ENCODE data around the gene TMEM212. TPM values are rescaled to one million over a fixed set of nuclear protein-coding genes. Genes with fewer than 3 reads are reported as not detected.

TMEM212 gene
- total and polyA plus RNA-seq, 2 of the 13 experiments (the other 11 are each of a cell fraction or from before 2014, with no cell fraction given) = not detected

DNA sequence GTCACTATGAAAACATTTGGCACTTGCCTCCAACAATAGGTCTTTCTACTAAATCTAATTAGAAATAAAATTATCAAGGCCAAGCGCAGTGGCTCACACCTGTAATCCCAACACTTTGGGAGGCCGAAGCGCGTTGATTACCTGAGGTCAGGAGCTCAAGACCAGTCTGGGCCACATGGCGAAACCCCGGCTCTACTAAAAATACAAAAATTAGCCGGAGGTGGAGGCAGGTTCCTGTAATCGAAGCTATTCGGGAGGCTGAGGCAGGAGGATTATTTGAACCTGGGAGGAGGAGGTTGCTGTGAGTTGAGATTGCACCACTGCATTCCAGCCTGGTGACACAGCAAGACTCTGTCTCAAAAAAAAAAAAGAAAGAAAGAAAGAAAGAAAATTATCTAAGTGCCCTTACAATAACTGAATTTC is 31.2 kb upstream of the TMEM212 start (continued):
- TF ChIP-seq, protein P1, sequence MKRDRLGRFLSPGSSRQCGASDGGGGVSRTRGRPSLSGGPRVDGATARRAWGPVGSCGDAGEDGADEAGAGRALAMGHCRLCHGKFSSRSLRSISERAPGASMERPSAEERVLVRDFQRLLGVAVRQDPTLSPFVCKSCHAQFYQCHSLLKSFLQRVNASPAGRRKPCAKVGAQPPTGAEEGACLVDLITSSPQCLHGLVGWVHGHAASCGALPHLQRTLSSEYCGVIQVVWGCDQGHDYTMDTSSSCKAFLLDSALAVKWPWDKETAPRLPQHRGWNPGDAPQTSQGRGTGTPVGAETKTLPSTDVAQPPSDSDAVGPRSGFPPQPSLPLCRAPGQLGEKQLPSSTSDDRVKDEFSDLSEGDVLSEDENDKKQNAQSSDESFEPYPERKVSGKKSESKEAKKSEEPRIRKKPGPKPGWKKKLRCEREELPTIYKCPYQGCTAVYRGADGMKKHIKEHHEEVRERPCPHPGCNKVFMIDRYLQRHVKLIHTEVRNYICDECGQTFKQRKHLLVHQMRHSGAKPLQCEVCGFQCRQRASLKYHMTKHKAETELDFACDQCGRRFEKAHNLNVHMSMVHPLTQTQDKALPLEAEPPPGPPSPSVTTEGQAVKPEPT (CRISPR knock-in tag; IDR thresholded peaks at IDR 0.05; ENCODE audit: low read depth) = no peak
- TF ChIP-seq POGZ (CRISPR knock-in tag; IDR thresholded peaks at IDR 0.05) (peak; percentile 50), TEAD3 (CRISPR knock-in tag; optimal IDR thresholded peaks at IDR 0.05; ENCODE audit: borderline replicate concordance) (peak; percentile 91), ZNF432 (CRISPR knock-in tag; IDR thresholded peaks at IDR 0.05; ENCODE audit: borderline replicate concordance) (no peak), HNRNPL (IDR thresholded peaks at IDR 0.05; ENCODE audit: low read depth, low read length) (no peak), ZSCAN30 (CRISPR knock-in tag; IDR thresholded peaks at IDR 0.05) (no peak), ZNF775 (CRISPR knock-in tag; IDR thresholded peaks at IDR 0.05; ENCODE audit: borderline replicate concordance) (no peak), ZFP36 (IDR thresholded peaks at IDR 0.05; ENCODE audit: borderline replicate concordance, low read depth, low read length, partially characterized antibody) (no peak), ZNF652 (CRISPR knock-in tag; IDR thresholded peaks at IDR 0.05; ENCODE audit: borderline replicate concordance, low read depth) (no peak), ZNF569 (CRISPR knock-in tag; IDR thresholded peaks at IDR 0.05; ENCODE audit: borderline replicate concordance) (no peak), ZMYM3 (CRISPR knock-in tag; IDR thresholded peaks at IDR 0.05) (peak; percentile 76; the same call in 1 of the 2 replicates), CEBPG (CRISPR knock-in tag; IDR thresholded peaks at IDR 0.05) (peak; percentile 41), MYNN (CRISPR knock-in tag; IDR thresholded peaks at IDR 0.05; ENCODE audit: low read depth) (no peak), FOSL2 (CRISPR knock-in tag; IDR thresholded peaks at IDR 0.05) (peak; percentile 85), POLR2AphosphoS5 (IDR thresholded peaks at IDR 0.05; ENCODE audit: low read depth, low read length) (no peak), POLR2G (IDR thresholded peaks at IDR 0.05; ENCODE audit: low read depth, low read length) (no peak), CHD4 (IDR thresholded peaks at IDR 0.05; ENCODE audit: borderline replicate concordance, low read length) (peak; percentile 29; the same call in 1 of the 2 replicates), ZFAT (CRISPR knock-in tag; conservative IDR thresholded peaks at IDR 0.05) (no peak), THYN1 (CRISPR knock-in tag; IDR thresholded peaks at IDR 0.05; ENCODE audit: borderline replicate concordance, low read depth) (no peak), SOX6 (IDR thresholded peaks at IDR 0.05) (no peak), SOX6 (CRISPR knock-in tag; IDR thresholded peaks at IDR 0.05) (0 out of 2 replicates have a peak, but pooled peaks have one; percentile 8), NFIC (IDR thresholded peaks at IDR 0.05; ENCODE audit: low read length) (no peak), POLR2A (IDR thresholded peaks at IDR 0.05; ENCODE audit: insufficient read depth in 1 of 2, low read depth in 2 of 2, low read length in 2 of 2) (no peak)
- TF ChIP-seq, protein P2, sequence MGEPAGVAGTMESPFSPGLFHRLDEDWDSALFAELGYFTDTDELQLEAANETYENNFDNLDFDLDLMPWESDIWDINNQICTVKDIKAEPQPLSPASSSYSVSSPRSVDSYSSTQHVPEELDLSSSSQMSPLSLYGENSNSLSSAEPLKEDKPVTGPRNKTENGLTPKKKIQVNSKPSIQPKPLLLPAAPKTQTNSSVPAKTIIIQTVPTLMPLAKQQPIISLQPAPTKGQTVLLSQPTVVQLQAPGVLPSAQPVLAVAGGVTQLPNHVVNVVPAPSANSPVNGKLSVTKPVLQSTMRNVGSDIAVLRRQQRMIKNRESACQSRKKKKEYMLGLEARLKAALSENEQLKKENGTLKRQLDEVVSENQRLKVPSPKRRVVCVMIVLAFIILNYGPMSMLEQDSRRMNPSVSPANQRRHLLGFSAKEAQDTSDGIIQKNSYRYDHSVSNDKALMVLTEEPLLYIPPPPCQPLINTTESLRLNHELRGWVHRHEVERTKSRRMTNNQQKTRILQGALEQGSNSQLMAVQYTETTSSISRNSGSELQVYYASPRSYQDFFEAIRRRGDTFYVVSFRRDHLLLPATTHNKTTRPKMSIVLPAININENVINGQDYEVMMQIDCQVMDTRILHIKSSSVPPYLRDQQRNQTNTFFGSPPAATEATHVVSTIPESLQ (CRISPR knock-in tag; conservative IDR thresholded peaks at IDR 0.05) = no peak
- TF ChIP-seq, protein P3, sequence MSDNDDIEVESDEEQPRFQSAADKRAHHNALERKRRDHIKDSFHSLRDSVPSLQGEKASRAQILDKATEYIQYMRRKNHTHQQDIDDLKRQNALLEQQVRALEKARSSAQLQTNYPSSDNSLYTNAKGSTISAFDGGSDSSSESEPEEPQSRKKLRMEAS (IDR thresholded peaks at IDR 0.05) = no peak
- TF ChIP-seq, protein P4, sequence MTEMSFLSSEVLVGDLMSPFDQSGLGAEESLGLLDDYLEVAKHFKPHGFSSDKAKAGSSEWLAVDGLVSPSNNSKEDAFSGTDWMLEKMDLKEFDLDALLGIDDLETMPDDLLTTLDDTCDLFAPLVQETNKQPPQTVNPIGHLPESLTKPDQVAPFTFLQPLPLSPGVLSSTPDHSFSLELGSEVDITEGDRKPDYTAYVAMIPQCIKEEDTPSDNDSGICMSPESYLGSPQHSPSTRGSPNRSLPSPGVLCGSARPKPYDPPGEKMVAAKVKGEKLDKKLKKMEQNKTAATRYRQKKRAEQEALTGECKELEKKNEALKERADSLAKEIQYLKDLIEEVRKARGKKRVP (CRISPR knock-in tag; IDR thresholded peaks at IDR 0.05) = 0 out of 4 replicates have a peak, but pooled peaks of 1 of the 2 experiments have one; percentile 8

Data from HepG2 (cell line).